Pulmonary artery endothelial cell (primary cell): ENCODE data around the gene HS6ST1. TPM values are rescaled to one million over a fixed set of nuclear protein-coding genes. Genes with fewer than 3 reads are reported as not detected.
A peak's percentile ranks its signal among the peaks of the same experiment; 100 is the strongest.
"Not testable (repeated sequence)": the region's sequence is repeated elsewhere in the genome, so short reads cannot be mapped to it uniquely, and the experiment has no call there.

Experiments used
- DNase-seq: peaks from one replicate; pipeline ENCODE4 v3.0.0-alpha.2; 2011; ENCODE audit warnings: low read depth, low spot score
- total RNA-seq: library from RNA; depleted of rRNA; stranded (reverse); fragments of >200 nt; gene quantifications from 2 replicates; pipeline ENCODE4 v1.2.3, GENCODE V29; 2014

HS6ST1 gene
- total RNA-seq, 1 donor from 2014 or later, result 13.3 TPM

DNA sequence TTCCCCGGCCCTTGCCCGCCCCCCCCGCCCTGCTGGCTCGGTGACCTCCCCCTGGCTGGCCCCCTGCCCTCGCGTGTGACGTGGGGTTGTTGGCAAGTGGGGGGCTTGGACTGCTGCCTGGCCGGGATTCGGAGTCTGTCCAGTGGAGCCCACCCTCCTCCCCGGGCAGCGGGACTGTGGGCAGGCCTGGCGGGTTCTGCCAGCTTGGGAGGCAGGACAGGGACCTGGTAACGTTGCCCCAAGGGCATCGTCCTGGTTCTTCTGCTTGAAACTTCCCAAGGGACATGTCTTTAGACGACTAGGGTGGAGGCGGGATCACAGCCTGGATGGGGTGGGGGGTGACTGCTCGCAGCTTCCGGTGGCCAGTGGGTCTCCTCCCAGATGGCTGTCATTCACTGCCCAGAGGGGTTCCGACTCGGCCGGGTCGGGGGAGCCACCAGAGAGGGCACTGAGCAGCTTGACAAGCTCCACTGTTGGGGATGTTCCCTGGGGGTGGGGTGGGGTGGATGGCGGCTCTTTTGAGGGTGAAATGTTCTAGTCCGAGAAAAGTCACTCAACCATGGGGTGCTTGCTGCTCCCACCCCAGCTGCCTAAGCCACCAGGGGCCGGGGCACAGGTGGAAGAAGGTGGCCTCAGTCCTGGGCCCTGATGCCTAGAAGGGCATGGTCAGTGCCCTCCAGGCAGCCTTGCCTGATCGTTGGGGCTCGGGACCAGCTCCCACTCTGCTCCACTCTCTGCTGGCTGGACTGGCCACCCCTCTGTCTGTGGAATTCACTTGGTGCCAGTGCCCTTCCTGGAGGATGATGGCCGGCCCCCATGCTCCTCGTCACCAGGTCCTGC, 4.3 kb upstream of the HS6ST1 start:
- DNase-seq, result no peak

DNA sequence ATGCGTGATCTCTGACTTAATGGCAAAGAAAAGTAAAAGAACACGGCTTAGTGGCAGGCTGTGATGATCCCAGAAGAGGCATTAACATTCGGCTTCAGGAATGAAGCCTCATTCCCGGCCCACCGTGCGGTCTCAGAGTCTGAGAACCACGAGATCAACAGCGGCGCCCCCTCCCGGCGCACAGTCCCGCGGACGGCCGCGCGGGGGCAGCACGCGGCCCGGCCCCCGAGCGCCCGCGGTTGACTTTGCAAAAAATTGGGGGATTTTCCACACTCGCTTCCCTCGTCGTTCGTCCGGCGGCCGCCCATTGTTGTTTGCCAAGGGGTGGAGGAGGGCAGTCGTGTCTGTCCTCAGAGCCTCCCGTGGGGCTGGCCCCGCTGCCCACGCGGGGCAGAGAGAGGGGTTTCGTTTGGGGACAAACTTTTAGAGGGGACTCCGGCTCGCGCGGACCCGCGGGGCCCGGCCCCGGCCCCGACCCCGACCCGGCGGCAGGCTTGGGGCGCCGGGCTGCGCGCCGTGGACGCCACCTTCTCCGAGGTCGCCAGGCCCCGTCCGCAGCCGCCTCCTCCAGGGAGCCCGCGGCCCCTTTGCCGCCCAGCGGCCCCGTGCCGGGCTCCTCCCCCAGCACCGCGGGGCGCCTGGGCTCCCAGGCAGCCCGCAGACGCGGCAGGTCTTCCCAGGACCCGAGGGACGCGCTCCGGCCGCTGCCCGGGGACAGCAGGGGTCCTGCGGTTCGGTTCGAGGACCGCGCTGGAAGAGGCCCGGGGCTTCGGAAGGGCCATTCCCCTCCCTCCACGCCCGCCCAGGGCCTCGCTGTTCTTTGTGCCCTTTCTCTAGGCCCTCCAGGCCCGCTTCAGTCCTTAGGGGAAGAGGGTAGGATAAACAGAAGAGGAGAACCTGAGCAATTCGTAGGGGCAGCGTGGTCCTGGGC, 3.4 kb upstream of the HS6ST1 start:
- peak; percentile 36 for DNase-seq

DNA sequence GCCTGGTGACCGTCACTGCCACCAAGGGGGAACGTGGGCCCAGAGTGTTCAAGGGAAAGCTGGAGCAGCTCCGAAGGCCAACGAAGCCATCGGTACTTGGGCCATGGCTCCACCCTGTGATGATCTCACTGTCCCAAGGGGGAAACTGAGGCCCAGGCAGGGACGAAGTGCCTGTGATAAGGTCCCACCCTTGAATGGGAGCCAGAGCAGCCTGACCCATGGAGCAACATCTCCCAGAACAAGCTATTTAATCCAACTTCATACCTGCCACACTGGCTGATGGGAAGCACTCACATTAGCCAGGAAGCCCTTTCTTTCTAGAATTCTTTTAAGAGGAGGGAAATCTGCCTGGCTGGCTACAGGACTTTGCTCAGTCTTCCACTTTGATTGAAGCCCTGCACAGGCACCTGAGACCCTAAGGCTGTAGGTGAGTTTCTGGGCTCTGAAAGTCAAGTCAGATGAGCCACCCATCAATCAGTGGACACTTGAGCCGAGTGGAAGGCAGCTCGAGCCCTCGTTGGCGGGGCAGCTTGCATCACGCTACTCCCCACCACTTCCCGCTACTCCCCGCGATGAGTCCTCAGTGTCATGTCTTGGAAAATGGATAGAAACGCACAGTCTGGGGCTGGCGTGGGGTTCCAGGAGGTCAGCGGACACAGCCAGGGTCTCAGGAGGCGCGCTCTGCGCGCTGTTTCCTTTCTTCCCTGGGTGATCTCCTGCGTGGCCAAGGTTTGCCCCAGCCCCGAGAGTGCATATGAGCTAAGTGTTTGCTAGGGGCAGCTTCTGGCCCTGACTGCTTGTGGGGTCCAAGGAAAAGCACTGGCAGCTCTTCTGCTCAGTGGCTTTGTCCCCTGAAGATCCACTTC, 2.5 kb upstream of the HS6ST1 start:
- DNase-seq, result no peak

DNA sequence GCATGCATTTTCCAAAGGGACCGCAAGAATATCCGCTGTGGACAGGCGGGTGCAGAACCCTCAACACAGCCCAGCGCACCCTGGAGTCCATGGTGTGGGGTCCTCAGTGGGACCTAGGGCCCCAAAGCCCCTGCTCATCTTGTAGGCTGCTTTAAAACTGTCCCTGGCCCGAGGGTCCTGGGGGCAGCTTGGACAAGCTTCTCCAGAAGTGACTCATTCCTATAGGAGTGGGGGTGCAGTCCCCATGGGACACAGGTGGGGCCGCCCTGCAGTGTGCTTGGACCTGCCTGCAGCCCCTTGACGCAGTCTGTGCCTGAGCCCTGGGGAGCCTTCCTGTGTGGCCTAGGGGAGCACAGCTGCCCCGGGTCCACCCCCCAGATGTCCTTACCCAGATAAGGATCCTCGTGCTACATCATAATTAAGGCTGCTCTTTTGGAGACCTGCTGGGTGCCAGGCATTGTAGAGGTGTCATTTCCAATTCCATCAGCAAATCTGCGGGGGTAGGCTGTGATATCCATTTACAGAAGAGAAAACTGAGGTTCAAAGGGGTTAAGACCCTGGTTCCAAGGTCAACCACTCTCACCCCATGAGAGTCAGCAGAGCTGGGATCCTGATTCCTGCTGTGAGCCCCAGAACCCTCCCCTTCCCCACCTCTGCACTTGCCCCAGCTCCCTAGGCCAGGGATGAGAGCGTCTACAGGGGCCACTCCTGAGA, 1.7 kb upstream of the HS6ST1 start:
- no peak for DNase-seq

DNA sequence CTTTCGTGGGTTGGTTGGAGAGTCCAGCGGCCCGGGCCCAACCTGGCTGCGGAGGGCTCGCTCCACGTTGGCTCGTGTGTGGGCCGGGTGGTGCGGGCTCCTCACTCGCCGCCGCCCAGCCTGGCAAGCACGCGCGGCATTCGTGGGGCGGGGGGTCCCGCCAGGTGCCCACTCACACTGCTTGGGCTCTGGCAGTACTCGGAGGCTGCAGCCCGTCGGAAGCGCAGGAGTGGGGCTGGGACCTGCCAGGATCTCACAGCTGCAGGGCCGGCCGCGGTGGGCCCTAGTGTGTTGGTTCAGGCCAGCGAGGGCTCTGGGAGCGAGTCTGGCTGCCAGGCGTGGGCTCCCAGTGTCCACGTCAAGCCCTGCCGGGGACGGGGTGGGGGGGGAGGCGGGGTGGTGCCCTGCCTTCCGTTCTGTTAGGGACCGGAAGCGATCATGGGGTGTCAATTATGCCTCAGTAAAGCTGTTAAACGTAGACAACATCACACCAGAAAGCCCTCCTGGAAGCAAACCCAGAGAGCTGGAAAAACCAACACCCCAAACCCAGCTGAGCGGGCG, 1.0 kb upstream of the HS6ST1 start:
- no peak for DNase-seq

DNA sequence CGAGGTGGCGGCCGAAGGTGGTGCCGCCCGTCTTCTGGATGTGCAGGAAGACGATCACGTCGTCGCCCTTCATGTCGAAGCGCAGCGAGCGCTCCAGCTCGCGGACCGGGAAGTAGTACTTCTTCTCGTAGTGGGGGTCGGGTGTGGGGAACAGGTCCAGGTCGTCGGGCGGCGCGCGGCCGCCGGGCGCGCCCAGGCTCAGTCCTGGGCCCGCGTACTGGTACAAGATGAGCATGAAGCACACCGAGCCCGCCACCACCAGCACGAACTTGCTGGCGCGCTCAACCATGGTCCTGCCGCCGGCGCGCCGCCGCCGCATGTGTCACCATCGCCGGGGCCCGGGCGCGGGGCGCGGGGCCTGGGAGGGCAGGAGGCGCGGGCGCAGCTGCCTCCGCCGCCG, 423 bp downstream of the HS6ST1 start:
- DNase-seq, result not testable (repeated sequence)

DNA sequence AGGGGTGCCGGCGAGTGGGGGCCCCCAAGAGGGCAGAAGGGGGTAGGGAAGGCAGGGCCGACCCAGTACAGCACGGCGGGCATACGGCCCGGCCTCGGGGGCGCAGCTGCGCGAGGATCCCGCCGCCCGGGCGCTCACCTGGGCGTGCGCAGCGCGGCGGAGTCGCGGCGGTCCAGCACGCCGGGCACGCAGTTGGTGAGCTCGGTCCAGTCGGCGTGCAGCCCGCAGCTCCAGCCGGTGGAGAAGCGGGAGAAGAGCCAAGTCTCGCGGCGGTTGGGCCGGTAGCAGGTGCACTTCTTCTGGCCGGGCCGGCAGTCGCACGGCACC, 806 bp downstream of the HS6ST1 start:
- DNase-seq, result not testable (repeated sequence)

DNA sequence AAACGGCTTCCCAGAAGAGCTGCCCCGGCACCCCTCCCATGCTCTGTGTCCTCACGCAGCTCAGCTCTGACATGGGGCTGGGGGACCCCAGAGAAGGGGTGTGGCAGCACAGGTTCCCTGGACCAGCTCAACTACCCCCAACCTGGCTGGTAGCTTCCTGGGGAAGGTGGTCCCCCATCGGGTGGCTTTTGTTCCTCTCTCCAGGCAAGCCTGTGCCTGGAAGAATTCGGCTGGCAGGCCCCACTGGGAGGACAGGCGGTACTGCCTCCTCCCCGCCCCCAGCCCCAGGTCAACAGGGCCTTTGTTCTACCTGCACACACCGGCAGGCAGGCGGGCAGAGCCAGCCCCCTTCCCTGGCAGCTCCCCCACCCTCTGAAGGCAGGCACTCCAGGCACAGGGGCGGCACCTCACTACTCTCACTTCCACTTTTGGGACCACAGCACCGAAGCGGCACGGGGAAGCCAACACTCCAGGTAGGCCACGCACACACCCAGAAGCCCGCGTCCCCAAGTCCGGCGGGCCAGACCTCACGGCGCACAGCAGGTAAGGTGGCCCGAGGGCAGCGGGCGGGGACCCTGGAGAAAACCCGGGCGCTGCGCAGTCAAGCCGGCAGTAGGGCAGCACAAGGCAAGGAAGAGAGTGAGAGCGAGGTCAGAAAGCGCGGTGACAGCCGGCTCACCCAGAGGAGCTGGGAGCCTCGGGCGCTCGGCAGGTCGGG, 1.3 kb downstream of the HS6ST1 start:
- DNase-seq, result no peak

DNA sequence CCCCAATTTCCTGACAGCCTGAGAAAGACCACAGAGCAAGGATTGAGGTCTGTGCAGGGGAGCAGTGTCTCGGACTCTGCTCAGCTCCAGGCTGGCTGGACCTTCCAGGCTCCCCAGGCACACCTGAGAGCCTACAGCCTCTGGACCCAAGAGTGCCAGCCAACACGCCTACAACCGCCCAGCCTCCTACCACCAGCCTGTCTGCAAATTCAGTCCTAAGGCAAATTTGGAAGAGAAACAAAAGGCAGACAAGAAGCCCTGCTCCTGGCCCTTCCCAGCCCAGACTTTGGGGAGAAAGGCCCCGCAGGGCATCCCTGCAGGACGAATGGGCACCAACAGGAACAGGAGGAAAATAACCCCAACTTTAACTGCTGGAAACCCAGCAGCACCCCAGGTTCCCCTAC, 1.9 kb downstream of the HS6ST1 start:
- DNase-seq, result no peak

DNA sequence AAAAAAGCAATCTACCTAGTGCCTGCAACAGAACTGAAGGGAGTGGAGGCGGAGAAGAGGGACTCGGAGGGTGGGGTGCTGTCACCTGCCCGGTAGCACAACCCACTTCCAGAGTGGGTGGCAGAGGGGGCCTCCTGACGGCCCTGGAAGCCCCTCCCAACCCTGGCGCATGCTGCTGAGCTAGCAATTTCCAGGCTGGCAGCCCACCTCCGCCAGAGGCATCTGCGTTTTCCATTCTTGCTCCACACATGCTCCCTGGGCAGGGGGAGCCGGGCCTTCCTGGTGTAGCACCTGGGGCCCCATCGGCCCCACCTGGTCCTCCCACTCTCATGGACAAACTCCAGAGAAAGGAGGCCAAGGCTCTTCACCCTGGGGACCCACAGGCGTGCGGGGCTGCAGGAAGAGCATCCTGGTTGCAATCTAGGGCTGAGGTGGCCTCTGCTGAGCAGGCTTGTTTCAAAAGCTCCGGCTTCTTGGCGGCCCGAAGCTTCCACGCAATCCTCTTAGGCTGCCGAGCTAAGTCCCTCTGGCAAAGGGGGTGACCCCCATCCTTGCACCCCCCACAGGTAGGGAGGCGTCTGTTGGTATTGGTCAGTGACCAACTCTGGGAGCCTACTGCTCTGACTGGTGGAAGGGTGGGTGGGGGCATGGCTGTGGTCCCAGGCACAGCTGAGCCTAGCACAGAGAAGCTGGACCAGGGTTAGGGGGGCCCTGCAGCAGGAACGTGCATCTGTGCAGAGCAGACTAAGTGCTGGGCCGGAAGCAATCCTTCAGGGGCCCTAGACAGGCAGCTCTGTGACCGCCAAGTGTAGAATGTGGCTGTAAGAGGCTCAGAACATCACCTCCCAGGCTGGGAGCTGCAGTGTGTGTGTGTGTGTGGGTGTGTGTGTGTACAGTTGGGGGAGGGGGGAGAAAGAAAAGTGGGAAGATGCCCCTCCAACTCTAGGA, 2.6 kb downstream of the HS6ST1 start:
- no peak for DNase-seq

DNA sequence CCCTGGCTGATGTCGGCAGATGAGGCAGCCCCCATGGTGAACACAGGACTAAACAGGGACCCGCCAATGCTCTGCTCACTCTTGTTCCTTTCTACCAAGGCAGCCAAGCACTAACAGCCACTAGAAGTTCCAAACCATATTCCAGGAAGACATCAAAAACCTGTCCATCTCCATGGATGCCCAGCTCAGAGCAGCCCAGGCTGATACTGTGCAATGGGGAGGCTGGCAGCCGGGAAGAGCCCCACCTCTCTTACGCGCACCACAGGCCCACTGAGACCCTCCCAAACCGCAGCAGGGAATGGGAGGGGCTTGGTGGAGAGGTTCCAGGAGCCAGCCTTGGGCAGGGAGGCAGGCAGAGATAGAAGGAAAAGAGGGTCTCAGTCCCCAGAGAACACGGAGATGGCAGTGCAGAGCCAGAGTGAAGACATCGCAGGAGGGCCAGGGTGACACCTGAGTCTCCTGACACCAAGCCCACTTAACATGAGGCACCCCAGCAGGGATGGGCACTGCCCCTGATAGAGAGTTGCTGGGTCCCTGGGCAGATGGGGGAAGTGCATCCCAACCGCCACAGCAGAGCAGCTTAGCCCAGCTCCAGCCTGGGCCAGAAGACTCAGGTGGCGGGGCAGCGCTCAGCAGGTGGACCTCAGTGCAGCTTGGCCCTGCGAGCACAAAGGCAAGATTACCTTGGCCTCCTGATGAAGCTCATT, 3.4 kb downstream of the HS6ST1 start:
- no peak for DNase-seq

DNA sequence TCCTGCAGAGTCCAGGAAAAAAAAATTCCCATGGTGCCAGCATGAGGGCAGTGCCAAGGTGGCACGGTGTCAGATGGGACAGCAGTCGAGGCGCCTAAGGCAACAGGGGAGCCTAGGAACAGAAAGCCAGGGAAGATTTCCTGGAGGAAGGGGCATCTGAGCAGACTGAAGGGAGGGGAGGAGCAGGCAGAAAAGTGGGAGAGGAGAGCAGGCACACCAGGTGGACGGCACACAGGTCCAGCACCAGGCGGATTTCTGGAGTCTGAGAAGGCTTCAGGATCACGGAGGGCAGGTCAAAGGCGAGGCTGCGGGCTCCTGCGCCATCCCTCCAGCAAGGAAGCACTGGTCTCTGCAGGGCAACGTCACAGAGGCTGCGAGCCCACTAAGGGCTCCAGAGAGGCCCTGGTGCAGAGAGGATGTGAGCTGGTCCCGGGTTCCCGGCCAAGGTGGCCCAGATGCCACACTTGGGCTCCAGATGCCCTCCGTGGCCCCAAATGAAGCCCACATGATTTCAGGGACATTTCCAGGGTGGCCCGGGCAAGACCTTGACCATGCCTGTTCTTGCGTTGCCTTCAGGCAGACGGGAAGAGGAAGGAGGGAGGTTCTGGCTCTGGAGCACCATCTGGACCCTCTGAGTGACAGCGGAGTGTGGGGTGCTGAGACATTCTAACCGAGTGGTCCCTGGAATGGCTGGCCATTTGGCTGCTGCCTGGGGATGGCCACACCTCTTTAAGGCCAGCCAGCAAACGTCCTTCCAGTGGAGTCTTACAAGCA, 4.1 kb downstream of the HS6ST1 start:
- DNase-seq, result no peak

DNA sequence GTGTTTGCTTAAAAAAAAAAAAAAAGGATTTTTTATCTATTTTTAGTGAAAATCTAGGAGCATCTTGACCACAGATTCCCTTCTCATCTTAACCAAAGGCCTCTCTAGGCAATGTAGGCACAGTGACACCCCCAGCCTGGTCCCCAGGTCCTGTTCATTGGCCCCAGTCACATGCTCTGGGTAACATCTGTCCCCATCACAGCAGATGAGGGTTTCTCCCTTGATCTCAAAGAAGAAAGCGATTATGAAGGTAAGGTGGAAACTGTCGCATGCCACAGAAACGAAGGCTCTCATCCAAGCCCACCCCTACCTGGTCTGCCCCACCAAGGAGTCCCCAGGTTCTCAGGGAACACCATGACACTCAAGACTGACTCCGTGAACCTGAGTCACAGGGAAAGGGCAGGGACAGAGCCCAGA, 4.7 kb downstream of the HS6ST1 start:
- DNase-seq, result no peak

DNA sequence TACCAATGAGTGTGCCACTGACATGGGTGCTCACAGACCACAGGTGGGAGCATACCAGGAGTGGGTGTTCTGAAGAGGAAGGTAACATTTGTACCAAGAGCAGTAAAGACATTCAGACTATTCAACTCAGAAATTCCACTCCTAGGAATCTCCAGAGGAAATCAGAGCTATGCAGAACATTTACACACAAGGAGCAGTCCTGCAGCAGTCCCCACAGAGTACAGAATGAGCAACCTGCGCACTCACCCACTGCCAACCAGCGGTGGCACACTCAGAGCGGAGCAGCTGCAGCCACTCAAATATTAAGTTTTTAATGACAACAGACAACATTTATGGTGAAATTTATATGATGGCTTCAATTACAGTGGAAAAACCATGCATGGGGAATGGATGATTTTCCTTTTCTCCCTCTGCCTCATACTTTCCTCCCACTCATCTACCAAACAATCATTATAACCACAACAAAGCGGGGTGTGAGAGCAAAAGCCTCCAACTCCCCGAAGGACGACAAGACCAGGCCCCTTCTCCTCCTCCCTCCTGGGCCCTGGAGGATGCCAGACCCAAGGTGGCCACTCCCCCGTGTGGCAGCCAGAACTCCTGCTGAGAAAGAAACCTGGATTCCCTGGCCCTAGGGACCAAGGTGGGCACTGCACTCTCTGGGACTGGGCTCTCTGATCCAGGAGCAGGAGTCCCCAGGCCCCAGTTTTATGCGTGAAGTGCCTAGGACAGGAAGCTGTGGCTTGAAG, 5.4 kb downstream of the HS6ST1 start:
- no peak for DNase-seq

DNA sequence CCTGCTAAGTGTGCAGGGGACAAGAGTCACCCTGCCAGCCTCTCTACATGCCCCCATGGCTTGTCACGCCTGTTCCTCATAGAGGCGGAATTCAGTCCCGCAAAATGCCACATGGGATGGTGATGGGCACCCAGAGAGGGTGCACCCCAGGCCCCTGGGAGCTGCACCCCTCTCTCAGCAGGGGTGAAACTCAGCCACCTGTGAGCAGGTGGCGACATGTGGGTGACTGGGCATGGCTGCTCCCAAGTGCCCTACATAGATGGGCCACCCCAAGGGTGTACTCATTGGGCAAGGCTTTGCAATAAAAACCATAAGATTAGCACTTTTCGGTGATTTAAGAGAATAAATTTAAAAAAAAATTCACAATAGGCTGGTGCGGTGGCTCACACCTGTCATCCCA, 6.3 kb downstream of the HS6ST1 start:
- no peak for DNase-seq

DNA sequence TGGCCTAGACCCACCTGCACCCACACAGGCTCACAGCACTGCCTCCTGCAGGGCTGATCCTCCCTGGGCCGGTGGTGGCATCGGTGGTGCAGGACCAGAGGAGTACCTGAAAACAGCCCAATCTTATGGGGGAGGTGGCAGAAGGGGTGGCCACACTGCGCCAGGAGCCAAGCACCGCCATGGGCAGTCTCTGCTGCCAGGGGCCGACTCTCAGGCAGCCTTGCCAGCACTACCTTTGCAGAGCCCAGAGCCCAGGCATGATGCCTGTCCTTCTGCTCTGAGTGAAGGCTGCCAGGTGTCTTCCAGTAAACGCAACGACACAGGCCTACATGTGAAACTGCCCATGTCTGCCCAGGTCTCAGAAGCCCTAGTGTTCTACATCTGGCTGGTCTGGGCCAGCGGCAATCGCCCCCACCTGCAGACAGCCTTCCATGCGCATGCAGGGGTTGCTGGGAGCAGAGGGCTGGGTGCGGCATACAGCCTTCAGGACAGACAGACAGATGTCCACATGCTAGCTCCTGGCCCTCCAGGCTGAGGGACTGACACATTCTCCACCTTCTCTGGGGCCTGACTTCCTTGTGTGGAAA, 6.8 kb downstream of the HS6ST1 start:
- DNase-seq, result no peak
